Skeletal muscle tissue (tissue), 4 donors: ENCODE measurements around the gene TADA2B. TPM values are rescaled to one million over a fixed set of nuclear protein-coding genes. Genes with fewer than 3 reads are reported as not detected.
"Not testable (repeated sequence)": the region's sequence is repeated elsewhere in the genome, so short reads cannot be mapped to it uniquely, and the experiment has no call there.

ENCODE experiments used
- H3K27ac ChIP-seq: one replicate; pipeline ENCODE4 v1.7.0; 2013; ENCODE audit warnings: mild to moderate bottlenecking, low read depth, low read length, inconsistent platforms
- H3K27me3 ChIP-seq, 3 donors: one replicate each; pipeline ENCODE4 v1.7.0; 2013; ENCODE audit warnings: low read length in 3 of 3; ENCODE audit not compliant: control insufficient read depth in 3 of 3, insufficient read depth in 3 of 3
- H3K36me3 ChIP-seq, 3 donors: one replicate each; pipeline ENCODE4 v1.7.0; 2013; ENCODE audit warnings: low read length in 3 of 3; ENCODE audit not compliant: control insufficient read depth in 3 of 3, insufficient read depth in 3 of 3
- H3K4me1 ChIP-seq, 3 donors: one replicate each; pipeline ENCODE4 v1.7.0; 2013; ENCODE audit warnings: low read length in 3 of 3, mild to moderate bottlenecking in 3 of 3; ENCODE audit not compliant: control insufficient read depth in 3 of 3, insufficient read depth in 3 of 3
- H3K4me3 ChIP-seq, 3 donors: one replicate each; pipeline ENCODE4 v1.7.0; 2013; ENCODE audit warnings: low read length in 3 of 3
- H3K9ac ChIP-seq, 3 donors: one replicate each; pipeline ENCODE4 v1.7.0; 2013; ENCODE audit warnings: low read length in 3 of 3, mild to moderate bottlenecking in 3 of 3, moderate library complexity in 2 of 3, low read depth in 1 of 3
- H3K9me3 ChIP-seq, 3 donors: one replicate each; pipeline ENCODE4 v1.7.0; 2013; ENCODE audit warnings: low read length in 3 of 3; ENCODE audit not compliant: control insufficient read depth in 3 of 3
- total RNA-seq: library from RNA; depleted of rRNA; stranded (reverse); fragments of >200 nt; gene quantifications from one replicate; pipeline ENCODE4 v1.2.3, GENCODE V29; 2014
- donor health status: Osteomylitis.

The TADA2B gene
- total RNA-seq, 1 donor from 2014 or later: 19.3 TPM

- peaks cover 0 to 11% (median 5%) of the 10 kb centered on the region in 3 donors for H3K27me3 ChIP-seq
- H3K4me1 ChIP-seq, H3K9me3 ChIP-seq, H3K27ac ChIP-seq, H3K36me3 ChIP-seq: not testable (repeated sequence)
- peak overlapping the region in 2 of 3 donors; percentile 36 to 45 for H3K4me3 ChIP-seq
- peak overlapping the region in 1 of 3 donors; percentile 57 for H3K9ac ChIP-seq
These were observed 41.4 kb downstream of the TADA2B start for GRCh38 chr4:7084564-7084961.

GRCh38 chr4:7086384-7086783 is 43.2 kb downstream of the TADA2B start:
- peaks cover 0 to 4% (median 0%) of the 10 kb centered on the region in 3 donors for H3K4me1 ChIP-seq
- H3K9ac ChIP-seq: no peak overlapping the region
- no peaks in the 10 kb centered on the region for H3K36me3 ChIP-seq
- no peak overlapping the region for H3K27ac ChIP-seq
- H3K4me3 ChIP-seq: no peak overlapping the region
- no peaks in the 10 kb centered on the region for H3K9me3 ChIP-seq
- peaks cover 0 to 11% (median 5%) of the 10 kb centered on the region in 3 donors for H3K27me3 ChIP-seq

GRCh38 chr4:7087036-7087435 is 43.9 kb downstream of the TADA2B start:
- Histone ChIP-seq H3K36me3 (no peaks in the 10 kb centered on the region), H3K4me1 (no peaks in the 10 kb centered on the region), H3K27me3 (peaks cover 0 to 11% (median 5%) of the 10 kb centered on the region in 3 donors), H3K27ac (no peak overlapping the region), H3K9me3 (no peaks in the 10 kb centered on the region), H3K4me3 (no peak overlapping the region), H3K9ac (no peak overlapping the region)

GRCh38 chr4:7089213-7089986 is 46.2 kb downstream of the TADA2B start:
- H3K27ac ChIP-seq: no peak overlapping the region
- H3K9ac ChIP-seq: no peak overlapping the region
- H3K9me3 ChIP-seq: no peaks in the 10 kb centered on the region
- no peaks in the 10 kb centered on the region for H3K36me3 ChIP-seq
- H3K4me3 ChIP-seq: no peak overlapping the region
- no peaks in the 10 kb centered on the region for H3K4me1 ChIP-seq
- H3K27me3 ChIP-seq: peaks cover 0 to 3% (median 0%) of the 10 kb centered on the region in 3 donors

GRCh38 chr4:7092026-7092425 is 48.9 kb downstream of the TADA2B start:
- no peak overlapping the region for H3K4me3 ChIP-seq
- H3K4me1 ChIP-seq: no peaks in the 10 kb centered on the region
- H3K36me3 ChIP-seq: no peaks in the 10 kb centered on the region
- no peak overlapping the region for H3K9ac ChIP-seq
- no peak overlapping the region for H3K27ac ChIP-seq
- no peaks in the 10 kb centered on the region for H3K9me3 ChIP-seq
- H3K27me3 ChIP-seq: peaks cover 0 to 2% (median 0%) of the 10 kb centered on the region in 3 donors

GRCh38 chr4:7094916-7095315 is 51.7 kb downstream of the TADA2B start:
- Histone ChIP-seq H3K4me3 (no peak overlapping the region), H3K36me3 (no peaks in the 10 kb centered on the region), H3K9ac (no peak overlapping the region), H3K27me3 (no peaks in the 10 kb centered on the region), H3K4me1 (no peaks in the 10 kb centered on the region), H3K27ac (no peak overlapping the region), H3K9me3 (no peaks in the 10 kb centered on the region)

- Histone ChIP-seq H3K4me3 (no peak overlapping the region), H3K27ac (no peak overlapping the region), H3K36me3 (no peaks in the 10 kb centered on the region), H3K27me3 (no peaks in the 10 kb centered on the region), H3K9me3 (no peaks in the 10 kb centered on the region), H3K9ac (no peak overlapping the region), H3K4me1 (no peaks in the 10 kb centered on the region)
These were observed 52.5 kb downstream of the TADA2B start for GRCh38 chr4:7095611-7096155.

GRCh38 chr4:7096236-7096635 is 53.1 kb downstream of the TADA2B start:
- Histone ChIP-seq H3K27ac (no peak overlapping the region), H3K9ac (no peak overlapping the region), H3K27me3 (no peaks in the 10 kb centered on the region), H3K9me3 (no peaks in the 10 kb centered on the region), H3K36me3 (no peaks in the 10 kb centered on the region), H3K4me3 (no peak overlapping the region), H3K4me1 (no peaks in the 10 kb centered on the region)

GRCh38 chr4:7101692-7102515 is 58.7 kb downstream of the TADA2B start:
- Histone ChIP-seq H3K4me3 (peak overlapping the region; percentile 88 to 97 (median 90)), H3K4me1 (peaks cover 18 to 26% (median 21%) of the 10 kb centered on the region in 3 donors), H3K9me3 (no peaks in the 10 kb centered on the region), H3K27ac (no peak overlapping the region), H3K27me3 (no peaks in the 10 kb centered on the region), H3K36me3 (no peaks in the 10 kb centered on the region), H3K9ac (peak overlapping the region; percentile 15 to 95 (median 94))

- peak overlapping the region; percentile 94 to 95 (median 95) for H3K9ac ChIP-seq
These were observed 59.3 kb downstream of the TADA2B start for GRCh38 chr4:7102516-7102909.

More at GRCh38 chr4:7102516-7102909, 59.3 kb downstream of the TADA2B start:
- H3K4me1 ChIP-seq: peaks cover 18 to 26% (median 21%) of the 10 kb centered on the region in 3 donors
- not testable (repeated sequence) for H3K27me3 ChIP-seq, H3K9me3 ChIP-seq, H3K36me3 ChIP-seq
- peak overlapping the region; percentile 88 to 97 (median 90) for H3K4me3 ChIP-seq
- H3K27ac ChIP-seq: peak overlapping the region; percentile 96
